Measurements from ENCODE around the gene DGLUCY. TPM values are rescaled to one million over a fixed set of nuclear protein-coding genes. Genes with fewer than 3 reads are reported as not detected.

DGLUCY gene, protein sequence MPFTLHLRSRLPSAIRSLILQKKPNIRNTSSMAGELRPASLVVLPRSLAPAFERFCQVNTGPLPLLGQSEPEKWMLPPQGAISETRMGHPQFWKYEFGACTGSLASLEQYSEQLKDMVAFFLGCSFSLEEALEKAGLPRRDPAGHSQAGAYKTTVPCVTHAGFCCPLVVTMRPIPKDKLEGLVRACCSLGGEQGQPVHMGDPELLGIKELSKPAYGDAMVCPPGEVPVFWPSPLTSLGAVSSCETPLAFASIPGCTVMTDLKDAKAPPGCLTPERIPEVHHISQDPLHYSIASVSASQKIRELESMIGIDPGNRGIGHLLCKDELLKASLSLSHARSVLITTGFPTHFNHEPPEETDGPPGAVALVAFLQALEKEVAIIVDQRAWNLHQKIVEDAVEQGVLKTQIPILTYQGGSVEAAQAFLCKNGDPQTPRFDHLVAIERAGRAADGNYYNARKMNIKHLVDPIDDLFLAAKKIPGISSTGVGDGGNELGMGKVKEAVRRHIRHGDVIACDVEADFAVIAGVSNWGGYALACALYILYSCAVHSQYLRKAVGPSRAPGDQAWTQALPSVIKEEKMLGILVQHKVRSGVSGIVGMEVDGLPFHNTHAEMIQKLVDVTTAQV
- total RNA-seq: 10 to 100 TPM; 17.9 to 52.2 (median 39.3) TPM
- 10 to 100 TPM; 24.1 to 73.3 TPM for polyA plus RNA-seq
- long read RNA-seq, donor 1, transcript DGLUCY-204 (14 exons, 2,538 nt): minor isoform, 11 of 121 reads
- long read RNA-seq, donor 1, transcript DGLUCY-201 (14 exons, 2,967 nt): major isoform, 19 of 121 reads
- long read RNA-seq, donor 1, partial matches to known transcripts: 10 of 121 reads
- long read RNA-seq, donor 1, other reads (novel, unspliced or antisense): 77 of 121 reads
- long read RNA-seq, donor 2, partial matches to known transcripts: 6 of 9 reads
- long read RNA-seq, donor 2, other reads (novel, unspliced or antisense): 0 of 9 reads
- long read RNA-seq, donor 3, transcript DGLUCY-201 (14 exons, 2,967 nt): major isoform, 23 of 72 reads
- long read RNA-seq, donor 3, partial matches to known transcripts: 8 of 72 reads
- long read RNA-seq, donor 3, other reads (novel, unspliced or antisense): 41 of 72 reads

DNA sequence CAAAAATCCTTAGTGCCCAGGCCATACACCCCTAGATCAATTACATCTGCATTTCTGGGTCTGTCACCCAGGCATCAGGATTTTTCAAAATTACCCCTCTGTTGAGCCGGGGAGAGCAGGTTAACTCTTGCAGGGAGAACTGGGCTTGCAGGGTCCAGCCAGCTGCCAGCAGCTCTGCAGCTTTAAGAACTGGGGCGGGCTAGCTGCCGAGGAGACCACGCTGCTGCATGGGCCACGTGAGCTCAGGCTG, at the start of gene DGLUCY:
Gene DGLUCY (plus strand): TSS at position 245 of the 250 bp plus-strand sequence. CDS start 46,222 bp downstream, outside the sequence.
- TF ChIP-seq EP300 (IDR thresholded peaks at IDR 0.05) (no peak), POLR2A (IDR thresholded peaks at IDR 0.05) (no peak)
- TF ChIP-seq, protein P1, sequence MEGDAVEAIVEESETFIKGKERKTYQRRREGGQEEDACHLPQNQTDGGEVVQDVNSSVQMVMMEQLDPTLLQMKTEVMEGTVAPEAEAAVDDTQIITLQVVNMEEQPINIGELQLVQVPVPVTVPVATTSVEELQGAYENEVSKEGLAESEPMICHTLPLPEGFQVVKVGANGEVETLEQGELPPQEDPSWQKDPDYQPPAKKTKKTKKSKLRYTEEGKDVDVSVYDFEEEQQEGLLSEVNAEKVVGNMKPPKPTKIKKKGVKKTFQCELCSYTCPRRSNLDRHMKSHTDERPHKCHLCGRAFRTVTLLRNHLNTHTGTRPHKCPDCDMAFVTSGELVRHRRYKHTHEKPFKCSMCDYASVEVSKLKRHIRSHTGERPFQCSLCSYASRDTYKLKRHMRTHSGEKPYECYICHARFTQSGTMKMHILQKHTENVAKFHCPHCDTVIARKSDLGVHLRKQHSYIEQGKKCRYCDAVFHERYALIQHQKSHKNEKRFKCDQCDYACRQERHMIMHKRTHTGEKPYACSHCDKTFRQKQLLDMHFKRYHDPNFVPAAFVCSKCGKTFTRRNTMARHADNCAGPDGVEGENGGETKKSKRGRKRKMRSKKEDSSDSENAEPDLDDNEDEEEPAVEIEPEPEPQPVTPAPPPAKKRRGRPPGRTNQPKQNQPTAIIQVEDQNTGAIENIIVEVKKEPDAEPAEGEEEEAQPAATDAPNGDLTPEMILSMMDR (IDR thresholded peaks at IDR 0.05): no peak
- Histone ChIP-seq H3K27me3 (no peaks in the 10 kb centered on the region), H3K9me3 (no peaks in the 10 kb centered on the region), H3K4me3 (peak within 1 kb of the TSS; percentile 66), H3K4me1 (ENCODE audit: insufficient read depth) (peaks cover 11% of the 10 kb centered on the region), H3K36me3 (no peaks in the 10 kb centered on the region), H3K27ac (peak within 1 kb of the TSS; percentile 69 to 77)
- intact Hi-C loops (cut with DNase I): no loop called here
- DNase-seq: peak; percentile 72 to 81 (median 75)
- whole genome bisulfite sequencing, 3 donors: 0% methylated on average over 5 of the region's 5 CpGs

- TF ChIP-seq, protein P1 (IDR thresholded peaks at IDR 0.05): no peak
- TF ChIP-seq EP300 (IDR thresholded peaks at IDR 0.05) (no peak), POLR2A (IDR thresholded peaks at IDR 0.05) (no peak)
- H3K4me1 ChIP-seq (ENCODE audit: insufficient read depth): no peaks in the 10 kb centered on the region
- H3K4me3 ChIP-seq: no peak overlapping the region
- peak in 1 of 5 donors; percentile 21 for DNase-seq
- intact Hi-C loops (cut with DNase I): loop anchor here in 1 of 4 donors (10.0 kb wide), 1 partner anchor 100 kb away; no protein-coding TSS in a partner anchor
- H3K36me3 ChIP-seq: no peaks in the 10 kb centered on the region
- H3K9me3 ChIP-seq: no peaks in the 10 kb centered on the region
- 60 to 74% (median 67%) methylated on average over 3 of the region's 3 CpGs for WGBS, 3 donors
- H3K27me3 ChIP-seq: no peaks in the 10 kb centered on the region
- H3K27ac ChIP-seq: no peak overlapping the region
These were observed 48.6 kb upstream of the DGLUCY start for GRCh38 chr14:91065266-91065665.

DNA sequence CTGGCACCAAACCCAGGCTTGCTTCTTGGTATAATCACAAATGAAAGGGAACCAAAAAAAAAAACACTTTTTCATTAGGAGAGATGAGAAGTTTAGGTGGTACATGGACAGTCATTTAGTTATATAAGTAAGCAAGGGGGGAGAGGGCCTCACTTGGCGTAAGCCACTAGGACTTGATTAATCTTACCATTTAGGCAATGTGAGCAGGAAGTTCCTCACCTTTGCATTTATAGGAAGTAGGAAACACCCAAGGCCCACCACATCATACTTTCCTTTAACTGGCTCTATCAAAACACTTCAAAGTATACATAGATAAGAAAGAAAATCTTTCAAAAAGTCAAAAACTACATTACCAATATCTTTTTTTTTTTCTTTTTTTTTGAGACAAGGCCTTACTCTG, 46.7 kb upstream of the DGLUCY start:
- no peaks in the 10 kb centered on the region for H3K27me3 ChIP-seq
- WGBS, 3 donors: 92 to 98% (median 96%) methylated on average over 1 of the region's 1 CpG
- H3K27ac ChIP-seq: no peak overlapping the region
- no peak for DNase-seq
- intact Hi-C loops (cut with DNase I): loop anchor here in 1 of 4 donors (10.0 kb wide), 1 partner anchor 98 kb away; no protein-coding TSS in a partner anchor
- no peaks in the 10 kb centered on the region for H3K4me1 ChIP-seq (ENCODE audit: insufficient read depth)
- no peaks in the 10 kb centered on the region for H3K36me3 ChIP-seq
- TF ChIP-seq, protein P1 (IDR thresholded peaks at IDR 0.05): no peak
- TF ChIP-seq EP300 (IDR thresholded peaks at IDR 0.05): no peak
- TF ChIP-seq POLR2A (IDR thresholded peaks at IDR 0.05): no peak
- H3K4me3 ChIP-seq: no peak overlapping the region
- H3K9me3 ChIP-seq: no peaks in the 10 kb centered on the region

- WGBS, 3 donors: 9 to 17% (median 14%) methylated on average over 2 of the region's 2 CpGs
- Histone ChIP-seq H3K27ac (no peak overlapping the region), H3K9me3 (no peaks in the 10 kb centered on the region), H3K27me3 (no peaks in the 10 kb centered on the region), H3K36me3 (no peaks in the 10 kb centered on the region), H3K4me3 (no peak overlapping the region), H3K4me1 (ENCODE audit: insufficient read depth) (no peaks in the 10 kb centered on the region)
- intact Hi-C loops (cut with DNase I): loop anchor here in 1 of 4 donors (10.0 kb wide), 1 partner anchor 96 kb away; no protein-coding TSS in a partner anchor
- TF ChIP-seq, protein P1 (IDR thresholded peaks at IDR 0.05): no peak
- no peak for DNase-seq
These were observed 45.2 kb upstream of the DGLUCY start for GRCh38 chr14:91068642-91069041.

All from ovary (tissue), 10 donors.